ENCODE measurements around the gene PLEKHJ1.
A peak's percentile ranks its signal among the peaks of the same experiment; 100 is the strongest.

Gene PLEKHJ1

GRCh38 chr19:2274931-2275535 lies 38.9 kb upstream of the PLEKHJ1 start:
- H3K36me3 ChIP-seq: peaks cover 86% of the 10 kb centered on the region
- no peaks in the 10 kb centered on the region for H3K9me3 ChIP-seq
- TF ChIP-seq, protein P1, sequence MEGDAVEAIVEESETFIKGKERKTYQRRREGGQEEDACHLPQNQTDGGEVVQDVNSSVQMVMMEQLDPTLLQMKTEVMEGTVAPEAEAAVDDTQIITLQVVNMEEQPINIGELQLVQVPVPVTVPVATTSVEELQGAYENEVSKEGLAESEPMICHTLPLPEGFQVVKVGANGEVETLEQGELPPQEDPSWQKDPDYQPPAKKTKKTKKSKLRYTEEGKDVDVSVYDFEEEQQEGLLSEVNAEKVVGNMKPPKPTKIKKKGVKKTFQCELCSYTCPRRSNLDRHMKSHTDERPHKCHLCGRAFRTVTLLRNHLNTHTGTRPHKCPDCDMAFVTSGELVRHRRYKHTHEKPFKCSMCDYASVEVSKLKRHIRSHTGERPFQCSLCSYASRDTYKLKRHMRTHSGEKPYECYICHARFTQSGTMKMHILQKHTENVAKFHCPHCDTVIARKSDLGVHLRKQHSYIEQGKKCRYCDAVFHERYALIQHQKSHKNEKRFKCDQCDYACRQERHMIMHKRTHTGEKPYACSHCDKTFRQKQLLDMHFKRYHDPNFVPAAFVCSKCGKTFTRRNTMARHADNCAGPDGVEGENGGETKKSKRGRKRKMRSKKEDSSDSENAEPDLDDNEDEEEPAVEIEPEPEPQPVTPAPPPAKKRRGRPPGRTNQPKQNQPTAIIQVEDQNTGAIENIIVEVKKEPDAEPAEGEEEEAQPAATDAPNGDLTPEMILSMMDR (IDR thresholded peaks at IDR 0.05): peak; percentile 72
- peaks cover 75 to 79% of the 10 kb centered on the region in 2 experiments for H3K4me1 ChIP-seq (ENCODE audit: control insufficient read depth in 1 of 2, insufficient read depth in 1 of 2, low read depth in 1 of 2, low read length in 1 of 2)
- H3K4me3 ChIP-seq (ENCODE audit: low read depth in 1 of 2, low read length in 1 of 2): peak overlapping the region in 1 of 2 experiments; percentile 24
- peak overlapping the region; percentile 74 for H3K27ac ChIP-seq
- H3K27me3 ChIP-seq: no peaks in the 10 kb centered on the region

- Histone ChIP-seq H3K4me1 (ENCODE audit: control insufficient read depth in 1 of 2, insufficient read depth in 1 of 2, low read depth in 1 of 2, low read length in 1 of 2) (peaks cover 67 to 72% of the 10 kb centered on the region in 2 experiments), H3K4me3 (ENCODE audit: low read depth in 1 of 2, low read length in 1 of 2) (peak overlapping the region; percentile 94 to 99), H3K36me3 (peaks cover 81% of the 10 kb centered on the region), H3K27ac (peak overlapping the region; percentile 99), H3K9me3 (no peaks in the 10 kb centered on the region), H3K27me3 (no peaks in the 10 kb centered on the region)
- TF ChIP-seq, protein P1 (IDR thresholded peaks at IDR 0.05): no peak
These were observed 38.1 kb upstream of the PLEKHJ1 start for GRCh38 chr19:2274185-2274711.

GRCh38 chr19:2273356-2274184 lies 37.4 kb upstream of the PLEKHJ1 start:
- Histone ChIP-seq H3K4me3 (ENCODE audit: low read depth in 1 of 2, low read length in 1 of 2) (peak overlapping the region; percentile 94 to 99), H3K4me1 (ENCODE audit: control insufficient read depth in 1 of 2, insufficient read depth in 1 of 2, low read depth in 1 of 2, low read length in 1 of 2) (peaks cover 64 to 71% of the 10 kb centered on the region in 2 experiments), H3K27me3 (no peaks in the 10 kb centered on the region), H3K27ac (peak overlapping the region; percentile 99), H3K36me3 (peaks cover 74% of the 10 kb centered on the region), H3K9me3 (no peaks in the 10 kb centered on the region)
- TF ChIP-seq, protein P1 (IDR thresholded peaks at IDR 0.05): peak; percentile 98

DNA sequence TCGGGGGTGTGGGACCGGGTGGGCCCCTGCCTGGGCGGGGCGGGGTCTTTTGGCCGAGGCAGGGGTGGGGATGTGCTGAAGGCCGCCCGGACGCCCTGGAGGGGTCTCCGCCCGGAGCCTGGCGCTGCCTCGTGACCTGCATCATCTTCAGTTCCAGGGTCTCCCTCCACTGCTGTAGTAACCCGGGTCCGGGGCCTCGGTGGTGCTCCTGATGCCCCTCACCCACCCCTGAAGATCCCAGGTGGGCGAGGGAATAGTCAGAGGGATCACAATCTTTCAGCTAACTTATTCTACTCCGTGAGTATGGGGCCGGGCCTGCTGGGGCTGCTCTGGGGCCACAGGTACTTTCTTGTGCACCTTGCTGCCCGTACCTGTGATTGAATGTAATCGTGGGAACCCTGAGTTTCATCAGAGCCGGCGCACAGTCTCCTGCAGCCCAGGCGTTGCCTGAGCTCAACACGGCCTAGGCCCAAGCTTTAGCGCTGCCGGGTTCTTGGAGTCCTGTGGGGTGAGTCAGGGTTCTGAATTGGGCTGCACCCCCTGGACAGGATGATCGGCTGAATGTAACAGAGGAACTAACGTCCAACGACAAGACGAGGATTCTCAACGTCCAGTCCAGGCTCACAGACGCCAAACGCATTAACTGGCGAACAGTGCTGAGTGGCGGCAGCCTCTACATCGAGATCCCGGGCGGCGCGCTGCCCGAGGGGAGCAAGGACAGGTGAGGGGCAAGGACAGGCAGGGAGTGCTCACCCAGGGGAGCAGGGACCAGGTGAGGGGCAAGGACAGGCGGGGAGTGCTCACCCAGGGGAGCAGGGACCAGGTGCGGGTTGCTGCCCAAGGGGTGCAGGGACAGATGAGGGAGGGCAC lies 35.3 kb upstream of the PLEKHJ1 start:
- Histone ChIP-seq H3K4me3 (ENCODE audit: low read depth in 1 of 2, low read length in 1 of 2) (peak overlapping the region; percentile 94 to 99), H3K9me3 (no peaks in the 10 kb centered on the region), H3K4me1 (ENCODE audit: control insufficient read depth in 1 of 2, insufficient read depth in 1 of 2, low read depth in 1 of 2, low read length in 1 of 2) (peaks cover 74 to 76% of the 10 kb centered on the region in 2 experiments), H3K27me3 (no peaks in the 10 kb centered on the region), H3K27ac (peak overlapping the region; percentile 99), H3K36me3 (peaks cover 53% of the 10 kb centered on the region)
- TF ChIP-seq, protein P1 (IDR thresholded peaks at IDR 0.05): no peak
